B cell (primary cell): ENCODE results near the gene DDX23.

Experiments
- EZH2 ChIP-seq: IDR thresholded peaks from 2 replicates; pipeline ENCODE4 v1.6.1; 2012; ENCODE audit warnings: borderline replicate concordance, low read depth, mild to moderate bottlenecking, moderate library complexity, low read length; ENCODE audit not compliant: insufficient read depth, poor library complexity, severe bottlenecking
- TF ChIP-seq, protein P1 (sequence below): fragments of 200-600 bp; IDR thresholded peaks from one replicate; pipeline ENCODE4 v1.8.0; 2022; ENCODE audit warnings: antibody characterized with exemption, mild to moderate bottlenecking

DNA sequence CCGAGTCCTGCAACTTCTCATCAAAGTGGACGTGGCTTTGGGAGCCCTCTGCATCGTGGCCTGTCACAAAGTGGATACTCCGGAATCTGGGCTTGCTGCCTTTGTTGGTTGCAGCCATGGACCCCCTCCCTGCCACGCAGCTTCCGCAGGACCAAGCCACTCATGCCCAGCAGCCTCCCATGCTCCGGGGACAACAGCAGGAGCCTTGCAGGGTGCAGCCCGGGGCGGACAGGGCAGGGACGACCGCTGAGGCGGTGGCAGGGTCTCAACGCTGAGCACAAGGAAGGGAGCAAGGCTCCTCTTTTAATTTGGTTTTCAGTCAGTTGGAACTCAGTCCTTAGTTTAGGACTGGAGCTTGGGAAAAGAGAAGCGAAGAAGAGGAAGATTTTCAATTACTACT lies 51.0 kb downstream of the DDX23 start:
- TF ChIP-seq, protein P1, sequence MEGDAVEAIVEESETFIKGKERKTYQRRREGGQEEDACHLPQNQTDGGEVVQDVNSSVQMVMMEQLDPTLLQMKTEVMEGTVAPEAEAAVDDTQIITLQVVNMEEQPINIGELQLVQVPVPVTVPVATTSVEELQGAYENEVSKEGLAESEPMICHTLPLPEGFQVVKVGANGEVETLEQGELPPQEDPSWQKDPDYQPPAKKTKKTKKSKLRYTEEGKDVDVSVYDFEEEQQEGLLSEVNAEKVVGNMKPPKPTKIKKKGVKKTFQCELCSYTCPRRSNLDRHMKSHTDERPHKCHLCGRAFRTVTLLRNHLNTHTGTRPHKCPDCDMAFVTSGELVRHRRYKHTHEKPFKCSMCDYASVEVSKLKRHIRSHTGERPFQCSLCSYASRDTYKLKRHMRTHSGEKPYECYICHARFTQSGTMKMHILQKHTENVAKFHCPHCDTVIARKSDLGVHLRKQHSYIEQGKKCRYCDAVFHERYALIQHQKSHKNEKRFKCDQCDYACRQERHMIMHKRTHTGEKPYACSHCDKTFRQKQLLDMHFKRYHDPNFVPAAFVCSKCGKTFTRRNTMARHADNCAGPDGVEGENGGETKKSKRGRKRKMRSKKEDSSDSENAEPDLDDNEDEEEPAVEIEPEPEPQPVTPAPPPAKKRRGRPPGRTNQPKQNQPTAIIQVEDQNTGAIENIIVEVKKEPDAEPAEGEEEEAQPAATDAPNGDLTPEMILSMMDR = no peak
- no peak for TF ChIP-seq EZH2
